Neural cell (in vitro differentiated cells): ENCODE measurements around the gene ABCE1. TPM values are rescaled to one million over a fixed set of nuclear protein-coding genes. Genes with fewer than 3 reads are reported as not detected.

ENCODE experiments used
- H2AFZ ChIP-seq: fragments of 200-600, 300-800 bp; sonication (generic), shearing (Covaris generic); 2 replicates; pipeline ENCODE4 v1.6.0; 2014; ENCODE audit warnings: low read depth, mild to moderate bottlenecking, antibody characterized with exemption, low read length, moderate library complexity
- H3F3A ChIP-seq: fragments of 200-600 bp; shearing (Covaris generic); 2 replicates; pipeline ENCODE4 v1.6.1; 2016; ENCODE audit warnings: mild to moderate bottlenecking, moderate library complexity, mixed read lengths, antibody characterized with exemption, low read length; ENCODE audit not compliant: insufficient read depth, poor library complexity, severe bottlenecking
- H3K27ac ChIP-seq: fragments of 200-600, 300-800 bp; sonication (generic), shearing (Covaris generic); 2 replicates; pipeline ENCODE4 v1.5.1; 2014; ENCODE audit warnings: mild to moderate bottlenecking, low read length, moderate library complexity
- H3K27me3 ChIP-seq: fragments of 300-800, 200-600 bp; sonication (generic), shearing (Covaris generic); 2 replicates; pipeline ENCODE4 v1.6.0; 2014; ENCODE audit warnings: mild to moderate bottlenecking, low read depth, low read length, moderate library complexity; ENCODE audit not compliant: insufficient read depth
- H3K36me3 ChIP-seq: fragments of 300-800, 200-600 bp; sonication (generic), shearing (Covaris generic); 2 replicates; pipeline ENCODE4 v1.5.1; 2014; ENCODE audit warnings: mild to moderate bottlenecking, antibody characterized with exemption, low read length, moderate library complexity; ENCODE audit not compliant: insufficient read depth
- H3K4me2 ChIP-seq: fragments of 300-800, 200-600 bp; sonication (generic), shearing (Covaris generic); 2 replicates; pipeline ENCODE4 v1.6.0; 2014; ENCODE audit warnings: mild to moderate bottlenecking, low read length
- H3K4me3 ChIP-seq: fragments of 300-800, 200-600 bp; sonication (generic), shearing (Covaris generic); 2 replicates; pipeline ENCODE4 v1.5.1; 2014; ENCODE audit warnings: mild to moderate bottlenecking, low read length, moderate library complexity
- H3K79me2 ChIP-seq: fragments of 200-600 bp; shearing (Covaris generic); replicated peaks from 2 replicates; pipeline ENCODE4 v1.6.0; 2014; ENCODE audit warnings: mild to moderate bottlenecking, low read length, moderate library complexity; ENCODE audit not compliant: insufficient read depth
- H3K9ac ChIP-seq: fragments of 300-800, 200-600 bp; sonication (generic), shearing (Covaris generic); 2 replicates; pipeline ENCODE4 v1.6.1; 2016; ENCODE audit warnings: mild to moderate bottlenecking, low read length, mixed read lengths
- H3K9me2 ChIP-seq: fragments of 200-600 bp; shearing (Covaris generic); 2 replicates; pipeline ENCODE4 v1.6.1; 2016; ENCODE audit warnings: mild to moderate bottlenecking, low read length, mixed read lengths; ENCODE audit not compliant: insufficient read depth
- H3K9me3 ChIP-seq: fragments of 200-600, 300-800 bp; sonication (generic), shearing (Covaris generic); 2 replicates; pipeline ENCODE4 v1.6.1; 2016; ENCODE audit warnings: mild to moderate bottlenecking, mixed run types, low read length, moderate library complexity, mixed read lengths
- H4K20me1 ChIP-seq: fragments of 200-600 bp; shearing (Covaris generic); 2 replicates; pipeline ENCODE4 v1.6.1; 2016; ENCODE audit warnings: mild to moderate bottlenecking, mixed run types; ENCODE audit not compliant: insufficient read depth
- CTCF ChIP-seq: fragments of 450-650 bp; IDR thresholded peaks from 2 replicates; pipeline ENCODE4 v1.5.1; 2014; ENCODE audit warnings: antibody characterized with exemption, mild to moderate bottlenecking, moderate library complexity; ENCODE audit not compliant: poor library complexity, severe bottlenecking
- EP300 ChIP-seq: fragments of 450-650 bp; conservative IDR thresholded peaks from 2 replicates; pipeline ENCODE4 v1.6.1; 2014; ENCODE audit warnings: antibody characterized with exemption, mild to moderate bottlenecking, moderate library complexity; ENCODE audit not compliant: poor library complexity, severe bottlenecking
- EZH2 ChIP-seq: fragments of 200-600, 300-800 bp; shearing (Covaris generic), sonication (generic); IDR thresholded peaks from 2 replicates; pipeline ENCODE4 v1.6.1; 2014; ENCODE audit warnings: antibody characterized with exemption, low read length, borderline replicate concordance, mild to moderate bottlenecking; ENCODE audit not compliant: insufficient read depth, poor library complexity, severe bottlenecking
- MXI1 ChIP-seq: fragments of 450-650 bp; conservative IDR thresholded peaks from 2 replicates; pipeline ENCODE4 v1.6.1; 2014; ENCODE audit warnings: antibody characterized with exemption, mild to moderate bottlenecking; ENCODE audit not compliant: poor library complexity, severe bottlenecking
- POLR2AphosphoS5 ChIP-seq: IDR thresholded peaks from 2 replicates; pipeline ENCODE4 v1.6.1; 2012
- RAD21 ChIP-seq: fragments of 450-650 bp; conservative IDR thresholded peaks from 2 replicates; pipeline ENCODE4 v1.6.1; 2014; ENCODE audit warnings: antibody characterized with exemption, mild to moderate bottlenecking, moderate library complexity
- SMC3 ChIP-seq: fragments of 450-650 bp; conservative IDR thresholded peaks from 2 replicates; pipeline ENCODE4 v1.6.1; 2014; ENCODE audit warnings: antibody characterized with exemption, mild to moderate bottlenecking, moderate library complexity; ENCODE audit not compliant: poor library complexity
- TAF1 ChIP-seq: IDR thresholded peaks from 2 replicates; pipeline ENCODE4 v1.6.1; 2012; ENCODE audit warnings: low read depth
- polyA plus RNA-seq: library from polyadenylated mRNA; depleted of rRNA; stranded (reverse); fragments of >200 nt; gene quantifications from 2 replicates; pipeline ENCODE4 v1.2.3, GENCODE V29; 2014
- TF ChIP-seq, protein P1 (sequence below): IDR thresholded peaks from 2 replicates; pipeline ENCODE4 v1.6.1; 2012; ENCODE audit warnings: borderline replicate concordance

The ABCE1 gene
- polyA plus RNA-seq, 1 donor from 2014 or later = 96.9 TPM

- H3K36me3 ChIP-seq = peaks cover 6% of the 10 kb centered on the region
- no peak overlapping the region for H3K4me2 ChIP-seq
- no peaks in the 10 kb centered on the region for H3K79me2 ChIP-seq
- H4K20me1 ChIP-seq = no peaks in the 10 kb centered on the region
- no peak overlapping the region for H3K9ac ChIP-seq
- no peak overlapping the region for H3K27ac ChIP-seq
- no peaks in the 10 kb centered on the region for H3K9me3 ChIP-seq
- H2AFZ ChIP-seq = no peak overlapping the region
- no peak for TF ChIP-seq EZH2
- no peak for TF ChIP-seq CTCF
- no peak for TF ChIP-seq TAF1
- TF ChIP-seq RAD21 = no peak
- TF ChIP-seq MXI1 = no peak
- no peak for TF ChIP-seq SMC3
- no peak for TF ChIP-seq EP300
- TF ChIP-seq, protein P1, sequence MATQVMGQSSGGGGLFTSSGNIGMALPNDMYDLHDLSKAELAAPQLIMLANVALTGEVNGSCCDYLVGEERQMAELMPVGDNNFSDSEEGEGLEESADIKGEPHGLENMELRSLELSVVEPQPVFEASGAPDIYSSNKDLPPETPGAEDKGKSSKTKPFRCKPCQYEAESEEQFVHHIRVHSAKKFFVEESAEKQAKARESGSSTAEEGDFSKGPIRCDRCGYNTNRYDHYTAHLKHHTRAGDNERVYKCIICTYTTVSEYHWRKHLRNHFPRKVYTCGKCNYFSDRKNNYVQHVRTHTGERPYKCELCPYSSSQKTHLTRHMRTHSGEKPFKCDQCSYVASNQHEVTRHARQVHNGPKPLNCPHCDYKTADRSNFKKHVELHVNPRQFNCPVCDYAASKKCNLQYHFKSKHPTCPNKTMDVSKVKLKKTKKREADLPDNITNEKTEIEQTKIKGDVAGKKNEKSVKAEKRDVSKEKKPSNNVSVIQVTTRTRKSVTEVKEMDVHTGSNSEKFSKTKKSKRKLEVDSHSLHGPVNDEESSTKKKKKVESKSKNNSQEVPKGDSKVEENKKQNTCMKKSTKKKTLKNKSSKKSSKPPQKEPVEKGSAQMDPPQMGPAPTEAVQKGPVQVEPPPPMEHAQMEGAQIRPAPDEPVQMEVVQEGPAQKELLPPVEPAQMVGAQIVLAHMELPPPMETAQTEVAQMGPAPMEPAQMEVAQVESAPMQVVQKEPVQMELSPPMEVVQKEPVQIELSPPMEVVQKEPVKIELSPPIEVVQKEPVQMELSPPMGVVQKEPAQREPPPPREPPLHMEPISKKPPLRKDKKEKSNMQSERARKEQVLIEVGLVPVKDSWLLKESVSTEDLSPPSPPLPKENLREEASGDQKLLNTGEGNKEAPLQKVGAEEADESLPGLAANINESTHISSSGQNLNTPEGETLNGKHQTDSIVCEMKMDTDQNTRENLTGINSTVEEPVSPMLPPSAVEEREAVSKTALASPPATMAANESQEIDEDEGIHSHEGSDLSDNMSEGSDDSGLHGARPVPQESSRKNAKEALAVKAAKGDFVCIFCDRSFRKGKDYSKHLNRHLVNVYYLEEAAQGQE = no peak
- no peak for TF ChIP-seq POLR2AphosphoS5
- H3K9me2 ChIP-seq = no peaks in the 10 kb centered on the region
- H3K27me3 ChIP-seq = no peaks in the 10 kb centered on the region
- H3F3A ChIP-seq = no peaks in the 10 kb centered on the region
- H3K4me3 ChIP-seq = no peak overlapping the region
Measured at GRCh38 chr4:145155268-145155870, 57.3 kb downstream of the ABCE1 start.

GRCh38 chr4:145156986-145157385 lies 58.9 kb downstream of the ABCE1 start:
- Histone ChIP-seq H3K27ac (no peak overlapping the region), H4K20me1 (no peaks in the 10 kb centered on the region), H3K79me2 (no peaks in the 10 kb centered on the region), H3K36me3 (peaks cover 6% of the 10 kb centered on the region), H3K9me3 (no peaks in the 10 kb centered on the region), H3K9me2 (no peaks in the 10 kb centered on the region), H3K9ac (no peak overlapping the region), H2AFZ (no peak overlapping the region), H3K4me2 (no peak overlapping the region), H3F3A (no peaks in the 10 kb centered on the region), H3K4me3 (no peak overlapping the region), H3K27me3 (no peaks in the 10 kb centered on the region)
- TF ChIP-seq EZH2 = no peak
